Omental fat pad (tissue), 4 donors: ENCODE measurements around the gene CDH23. TPM values are rescaled to one million over a fixed set of nuclear protein-coding genes. Genes with fewer than 3 reads are reported as not detected.

Experiments used
- ATAC-seq: fragments of 150-250 bp; one replicate; pipeline ENCODE4 v1.9.1; 2016; ENCODE audit warnings: mild to moderate bottlenecking, moderate library complexity; ENCODE audit not compliant: low FRiP score
- DNase-seq: peaks from one replicate; pipeline ENCODE4 v3.0.0-alpha.2; 2019; ENCODE audit warnings: low spot score
- CTCF ChIP-seq, 3 donors: fragments of 450-650 bp; IDR thresholded peaks; one replicate each; pipeline ENCODE4 v1.5.1; 2016 to 2017; ENCODE audit warnings: antibody characterized with exemption in 3 of 3, mild to moderate bottlenecking in 3 of 3, moderate library complexity in 2 of 3
- total RNA-seq, 4 donors: library from RNA; depleted of rRNA; stranded (reverse); fragments of >200 nt; gene quantifications; one replicate each; pipeline ENCODE4 v1.1.0, GENCODE V29; 2016

CDH23 gene
- total RNA-seq, 4 donors from 2014 or later: 25.3 to 41.9 (median 34.4) TPM

DNA sequence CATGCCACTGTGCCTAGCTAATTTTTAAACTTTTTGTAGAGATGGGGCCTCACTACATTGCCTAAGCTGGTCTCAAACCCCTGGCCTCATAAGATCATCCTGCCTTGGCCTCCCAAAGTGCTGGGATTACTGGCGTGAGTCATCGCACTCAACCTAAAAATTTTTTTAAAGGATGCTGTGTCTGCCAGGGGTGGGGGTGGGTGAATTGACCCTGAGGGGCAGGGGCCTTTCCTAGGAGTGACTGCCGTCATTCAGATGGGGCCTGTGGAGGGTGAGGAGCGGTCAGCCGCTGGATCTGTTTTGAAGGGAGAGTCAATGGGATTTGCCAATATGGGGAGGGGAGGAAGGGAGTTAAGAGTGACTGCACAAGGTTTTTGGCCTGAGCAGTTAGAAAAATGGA is 233.4 kb downstream of the CDH23 start:
- TF ChIP-seq CTCF (IDR thresholded peaks at IDR 0.05): no peak
- ATAC-seq (no peak), DNase-seq (no peak)

- TF ChIP-seq CTCF (IDR thresholded peaks at IDR 0.05): no peak
- ATAC-seq: no peak
These were observed 234.5 kb downstream of the CDH23 start for GRCh38 chr10:71631007-71631861.

DNA sequence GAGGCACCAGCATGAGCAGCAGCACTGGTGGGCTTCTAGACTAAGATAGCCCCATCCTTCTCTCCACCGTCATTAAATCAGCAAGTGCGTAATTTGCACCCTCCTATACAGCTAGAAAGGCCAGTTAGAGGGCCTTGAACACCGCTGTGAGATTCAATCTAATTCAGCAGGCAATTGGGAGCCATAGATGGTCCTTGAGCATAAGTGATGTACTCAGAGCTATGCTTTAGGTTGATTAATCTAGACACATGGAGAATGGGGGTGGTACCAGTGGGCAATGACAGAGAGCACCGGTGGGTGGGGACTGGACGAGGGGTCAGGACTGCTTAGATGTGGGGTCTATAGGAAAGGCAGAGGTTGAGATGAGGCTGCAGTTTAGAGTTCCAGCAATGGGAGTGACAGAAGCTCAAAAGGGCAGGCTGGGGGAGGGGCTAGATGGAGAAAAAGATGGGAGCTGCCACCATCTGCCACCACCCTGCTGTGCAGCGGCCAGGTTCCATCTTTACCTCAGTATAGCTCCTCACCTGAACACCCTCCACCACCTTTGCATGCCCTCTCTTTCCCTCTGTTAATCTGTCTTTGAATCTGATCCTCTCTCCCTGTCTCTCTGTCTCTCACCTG is 235.6 kb downstream of the CDH23 start:
- DNase-seq (no peak), ATAC-seq (no peak)
- TF ChIP-seq CTCF (IDR thresholded peaks at IDR 0.05): no peak

More at GRCh38 chr10:71631007-71631861, 234.5 kb downstream of the CDH23 start:
- no peak for DNase-seq

- no peak for TF ChIP-seq CTCF (IDR thresholded peaks at IDR 0.05)
- no peak for ATAC-seq
- DNase-seq: no peak
These were observed 236.3 kb downstream of the CDH23 start for GRCh38 chr10:71632896-71633600.

DNA sequence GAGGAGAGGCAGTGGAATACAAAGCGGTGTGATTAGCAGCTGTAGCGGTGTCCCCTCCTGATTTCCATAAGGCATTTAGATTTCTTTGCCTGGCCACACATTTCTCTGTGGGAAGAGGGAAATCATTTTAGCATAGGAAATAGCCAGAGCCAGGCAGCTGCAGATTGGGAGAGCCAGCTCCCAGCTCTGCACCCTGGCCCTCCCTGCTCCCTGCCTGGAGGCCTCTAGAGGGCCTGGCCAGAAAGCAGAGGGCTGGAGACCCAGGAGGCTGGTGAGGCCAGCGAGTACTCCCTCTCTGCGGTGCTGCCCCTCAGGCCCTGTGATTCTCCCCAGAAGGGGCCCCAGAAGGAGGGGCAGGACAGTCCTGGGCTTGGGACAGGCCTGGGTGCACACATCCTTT is 237.2 kb downstream of the CDH23 start:
- ATAC-seq: no peak

More for the DNA sequence above, 237.2 kb downstream of the CDH23 start:
- no peak for TF ChIP-seq CTCF (IDR thresholded peaks at IDR 0.05)
- no peak for DNase-seq
